Measurements from ENCODE around the gene SLC25A22. TPM values are rescaled to one million over a fixed set of nuclear protein-coding genes. Genes with fewer than 3 reads are reported as not detected.
A peak's percentile ranks its signal among the peaks of the same experiment; 100 is the strongest.

Gene SLC25A22
- total and polyA plus RNA-seq, 10 of the 15 experiments (the other 5 are each of a cell fraction or from before 2014, with no cell fraction given) = 0.27 to 27.0 (median 8.2) TPM

DNA sequence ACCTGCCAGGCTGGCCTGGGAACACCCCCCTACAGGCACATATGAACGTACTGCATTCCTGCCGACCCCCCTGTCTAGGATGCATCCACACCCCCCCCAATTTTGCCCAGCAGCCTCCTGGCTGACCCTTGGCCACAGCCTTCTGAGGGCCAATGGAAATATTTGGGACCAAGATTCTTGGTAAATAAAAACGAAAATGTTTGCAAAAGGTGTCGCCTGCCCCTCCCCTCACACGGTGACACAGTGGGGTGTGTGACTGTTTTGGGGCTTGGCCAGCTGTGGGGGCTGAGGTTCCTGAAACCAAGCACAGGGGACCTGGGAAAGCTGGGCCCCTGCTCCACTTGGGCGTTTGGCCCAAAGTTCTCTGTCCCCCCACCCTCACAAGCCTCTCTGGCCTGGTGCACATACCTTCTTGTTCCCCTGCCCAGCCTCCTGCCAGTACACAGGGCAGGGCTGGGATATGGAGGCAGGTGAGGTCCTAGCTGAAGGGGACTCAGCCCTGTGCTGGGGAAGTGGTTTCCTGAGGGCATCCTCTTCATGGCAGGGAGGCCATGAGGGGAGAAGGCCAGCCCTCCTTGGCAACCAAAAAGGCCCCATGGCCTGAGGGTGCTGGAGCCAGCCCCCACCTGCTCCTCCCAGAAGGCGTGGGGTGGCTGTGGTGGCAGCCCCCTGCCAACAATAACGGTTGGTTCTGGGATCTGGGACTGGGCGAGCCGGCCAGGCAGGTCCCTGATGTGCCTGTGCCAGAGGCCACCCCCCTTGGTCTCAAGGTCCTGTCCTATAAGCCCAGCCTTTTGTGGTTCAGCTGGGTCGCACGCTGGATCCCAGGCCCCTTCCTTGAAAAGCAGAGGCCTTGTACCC is 27.5 kb upstream of the SLC25A22 start:
- in situ Hi-C loops (cut with MboI) (no loop called here), intact Hi-C loops (cut with micrococcal nuclease; ENCODE audit: unreplicated experiment) (no loop called here)
- no peak for ATAC-seq
- BruUV-seq (replicated peaks) = no TSS peak
- CTCF ChIA-PET = no interaction called here
- Histone ChIP-seq H3K9ac (ENCODE audit: control insufficient read depth, insufficient read depth, low read length) (no peak overlapping the region), H4K20me1 (ENCODE audit: control insufficient read depth, insufficient read depth) (no peaks in the 10 kb centered on the region; the same call in 1 of the 2 replicates), H3K36me3 (ENCODE audit: control insufficient read depth in 2 of 2, insufficient read depth in 2 of 2, low read length in 1 of 2) (no peaks in the 10 kb centered on the region; a peak in 2 of 4 replicates), H3K27me3 (replicated peaks in 1 of 2; ENCODE audit: control insufficient read depth in 2 of 2, insufficient read depth in 2 of 2, low read length in 1 of 2) (no peaks in the 10 kb centered on the region; a peak in 1 of 4 replicates), H3K79me2 (ENCODE audit: control insufficient read depth, insufficient read depth, low read length) (peaks cover 2% of the 10 kb centered on the region), H3K9me3 (replicated peaks; ENCODE audit: control insufficient read depth, insufficient read depth, low read length) (no peaks in the 10 kb centered on the region), H3K27ac (ENCODE audit: control insufficient read depth, insufficient read depth) (no peak overlapping the region), H3K4me2 (ENCODE audit: control insufficient read depth, insufficient read depth) (no peak overlapping the region), H3K4me3 (no peak overlapping the region), H3K4me1 (ENCODE audit: control insufficient read depth, insufficient read depth, low read length) (peaks cover 30% of the 10 kb centered on the region), H2AFZ (ENCODE audit: control insufficient read depth, low read depth, low read length) (no peak overlapping the region)
- RAD21 ChIA-PET (ENCODE audit: unreplicated experiment) = interaction anchor here (0.6 kb wide), 1 partner anchor 20 kb away, joined by 3 read pairs; no protein-coding TSS in a partner anchor
- SMC1A ChIA-PET (ENCODE audit: uncharacterized antibody, unreplicated experiment) = no interaction called here
- no peak for DNase-seq (ENCODE audit: low read depth, low spot score)
- POLR2A ChIA-PET = interaction anchor here (0.6 to 1.4 kb wide), 3 partner anchors 9 to 47 kb away, joined by 3 to 4 read pairs (median 3); no protein-coding TSS in a partner anchor
- FAIRE-seq = no peak
- no peak for TF ChIP-seq NFXL1 (IDR thresholded peaks at IDR 0.05; ENCODE audit: borderline replicate concordance)
- no peak for TF ChIP-seq IKZF1 (conservative IDR thresholded peaks at IDR 0.05)
- TF ChIP-seq DPF2 (IDR thresholded peaks at IDR 0.05) = no peak
- TF ChIP-seq POLR2AphosphoS5 (IDR thresholded peaks at IDR 0.05; ENCODE audit: low read length) = peak; percentile 44; the same call in 1 of the 2 replicates
- 81% methylated on average over 12 of the region's 12 CpGs for WGBS (ENCODE audit: insufficient coverage, insufficient replicate concordance, low lambda C conversion rate, missing lambda C conversion rate)

DNA sequence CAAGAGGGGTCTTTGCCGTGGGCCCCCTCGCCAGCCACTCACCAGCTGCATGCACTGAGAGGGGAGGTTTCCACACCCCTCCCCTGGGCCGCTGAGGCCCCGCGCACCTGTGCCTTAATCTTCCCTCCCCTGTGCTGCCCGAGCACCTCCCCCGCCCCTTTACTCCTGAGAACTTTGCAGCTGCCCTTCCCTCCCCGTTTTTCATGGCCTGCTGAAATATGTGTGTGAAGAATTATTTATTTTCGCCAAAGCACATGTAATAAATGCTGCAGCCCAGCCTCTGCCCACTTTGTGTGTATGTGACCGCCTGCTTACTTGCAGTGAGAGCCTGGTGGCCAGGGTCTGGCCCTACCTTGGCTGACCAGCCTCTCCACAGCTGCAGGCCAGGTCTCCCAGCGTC is 26.9 kb upstream of the SLC25A22 start:
- ChIA-PET RAD21 (ENCODE audit: unreplicated experiment) (interaction anchor here (0.6 kb wide), 1 partner anchor 19 kb away, joined by 3 read pairs; no protein-coding TSS in a partner anchor), SMC1A (ENCODE audit: uncharacterized antibody, unreplicated experiment) (no interaction called here), POLR2A (interaction anchor here (0.6 to 1.4 kb wide), 2 partner anchors 9 to 46 kb away, joined by 3 to 4 read pairs; no protein-coding TSS in a partner anchor), CTCF (no interaction called here)
- Histone ChIP-seq H4K20me1 (ENCODE audit: control insufficient read depth, insufficient read depth) (no peaks in the 10 kb centered on the region; the same call in 1 of the 2 replicates), H3K27ac (ENCODE audit: control insufficient read depth, insufficient read depth) (no peak overlapping the region), H3K4me3 (no peak overlapping the region), H2AFZ (ENCODE audit: control insufficient read depth, low read depth, low read length) (no peak overlapping the region), H3K4me2 (ENCODE audit: control insufficient read depth, insufficient read depth) (no peak overlapping the region), H3K27me3 (replicated peaks in 1 of 2; ENCODE audit: control insufficient read depth in 2 of 2, insufficient read depth in 2 of 2, low read length in 1 of 2) (no peaks in the 10 kb centered on the region; a peak in 1 of 4 replicates), H3K4me1 (ENCODE audit: control insufficient read depth, insufficient read depth, low read length) (peaks cover 26% of the 10 kb centered on the region), H3K9me3 (replicated peaks; ENCODE audit: control insufficient read depth, insufficient read depth, low read length) (no peaks in the 10 kb centered on the region), H3K36me3 (ENCODE audit: control insufficient read depth in 2 of 2, insufficient read depth in 2 of 2, low read length in 1 of 2) (no peaks in the 10 kb centered on the region; a peak in 2 of 4 replicates), H3K9ac (ENCODE audit: control insufficient read depth, insufficient read depth, low read length) (no peak overlapping the region), H3K79me2 (ENCODE audit: control insufficient read depth, insufficient read depth, low read length) (peaks cover 5% of the 10 kb centered on the region)
- no peak for DNase-seq (ENCODE audit: low read depth, low spot score)
- in situ Hi-C loops (cut with MboI) = loop anchor here (25.0 kb wide), 1 partner anchor 1562 kb away; the partner anchor contains the start of gene CD81
- no TSS peak for BruUV-seq (replicated peaks)
- FAIRE-seq = no peak
- ATAC-seq = no peak
- WGBS (ENCODE audit: insufficient coverage, insufficient replicate concordance, low lambda C conversion rate, missing lambda C conversion rate) = 76% methylated on average over 9 of the region's 11 CpGs
- intact Hi-C loops (cut with micrococcal nuclease; ENCODE audit: unreplicated experiment) = no loop called here
- TF ChIP-seq, protein P1, sequence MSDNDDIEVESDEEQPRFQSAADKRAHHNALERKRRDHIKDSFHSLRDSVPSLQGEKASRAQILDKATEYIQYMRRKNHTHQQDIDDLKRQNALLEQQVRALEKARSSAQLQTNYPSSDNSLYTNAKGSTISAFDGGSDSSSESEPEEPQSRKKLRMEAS (IDR thresholded peaks at IDR 0.05; ENCODE audit: low read depth, low read length) = no peak
- TF ChIP-seq SRF (IDR thresholded peaks at IDR 0.05; ENCODE audit: low read depth in 2 of 2, low read length in 2 of 2) (no peak), HDGF (IDR thresholded peaks at IDR 0.05) (no peak), BHLHE40 (IDR thresholded peaks at IDR 0.05; ENCODE audit: borderline replicate concordance in 1 of 2, low read depth in 2 of 2, low read length in 1 of 2) (no peak), TARDBP (IDR thresholded peaks at IDR 0.05; ENCODE audit: borderline replicate concordance) (no peak), TCF12 (IDR thresholded peaks at IDR 0.05; ENCODE audit: low read depth, low read length) (no peak)
- TF ChIP-seq, protein P2, sequence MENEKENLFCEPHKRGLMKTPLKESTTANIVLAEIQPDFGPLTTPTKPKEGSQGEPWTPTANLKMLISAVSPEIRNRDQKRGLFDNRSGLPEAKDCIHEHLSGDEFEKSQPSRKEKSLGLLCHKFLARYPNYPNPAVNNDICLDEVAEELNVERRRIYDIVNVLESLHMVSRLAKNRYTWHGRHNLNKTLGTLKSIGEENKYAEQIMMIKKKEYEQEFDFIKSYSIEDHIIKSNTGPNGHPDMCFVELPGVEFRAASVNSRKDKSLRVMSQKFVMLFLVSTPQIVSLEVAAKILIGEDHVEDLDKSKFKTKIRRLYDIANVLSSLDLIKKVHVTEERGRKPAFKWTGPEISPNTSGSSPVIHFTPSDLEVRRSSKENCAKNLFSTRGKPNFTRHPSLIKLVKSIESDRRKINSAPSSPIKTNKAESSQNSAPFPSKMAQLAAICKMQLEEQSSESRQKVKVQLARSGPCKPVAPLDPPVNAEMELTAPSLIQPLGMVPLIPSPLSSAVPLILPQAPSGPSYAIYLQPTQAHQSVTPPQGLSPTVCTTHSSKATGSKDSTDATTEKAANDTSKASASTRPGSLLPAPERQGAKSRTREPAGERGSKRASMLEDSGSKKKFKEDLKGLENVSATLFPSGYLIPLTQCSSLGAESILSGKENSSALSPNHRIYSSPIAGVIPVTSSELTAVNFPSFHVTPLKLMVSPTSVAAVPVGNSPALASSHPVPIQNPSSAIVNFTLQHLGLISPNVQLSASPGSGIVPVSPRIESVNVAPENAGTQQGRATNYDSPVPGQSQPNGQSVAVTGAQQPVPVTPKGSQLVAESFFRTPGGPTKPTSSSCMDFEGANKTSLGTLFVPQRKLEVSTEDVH (IDR thresholded peaks at IDR 0.05; ENCODE audit: low read depth, partially characterized antibody) = no peak
- TF ChIP-seq, protein P3, sequence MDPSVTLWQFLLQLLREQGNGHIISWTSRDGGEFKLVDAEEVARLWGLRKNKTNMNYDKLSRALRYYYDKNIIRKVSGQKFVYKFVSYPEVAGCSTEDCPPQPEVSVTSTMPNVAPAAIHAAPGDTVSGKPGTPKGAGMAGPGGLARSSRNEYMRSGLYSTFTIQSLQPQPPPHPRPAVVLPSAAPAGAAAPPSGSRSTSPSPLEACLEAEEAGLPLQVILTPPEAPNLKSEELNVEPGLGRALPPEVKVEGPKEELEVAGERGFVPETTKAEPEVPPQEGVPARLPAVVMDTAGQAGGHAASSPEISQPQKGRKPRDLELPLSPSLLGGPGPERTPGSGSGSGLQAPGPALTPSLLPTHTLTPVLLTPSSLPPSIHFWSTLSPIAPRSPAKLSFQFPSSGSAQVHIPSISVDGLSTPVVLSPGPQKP (IDR thresholded peaks at IDR 0.05; ENCODE audit: low read depth, low read length) = no peak
